HEK293T (cell line): ENCODE measurements around the gene RPL37.

ENCODE experiments used
- CTCF ChIA-PET: fragments of 350-600 bp; formaldehyde crosslinking; extraction: SDS; loops from one replicate; lab custom pipeline; 2021; ENCODE audit warnings: antibody characterized with exemption, inconsistent platforms; lab: Yijun Ruan, JAX
- POLR2A ChIA-PET: fragments of 350-600 bp; formaldehyde crosslinking; extraction: SDS; loops from one replicate; lab custom pipeline; 2020; ENCODE audit warnings: antibody characterized with exemption, inconsistent platforms; lab: Yijun Ruan, JAX
- DNase-seq: peaks from one replicate; pipeline ENCODE4 v3.0.0; 2012; ENCODE audit warnings: mixed read lengths; ENCODE audit errors: extremely low spot score
- ARNT ChIP-seq: fragments of 450-650 bp; IDR thresholded peaks from 2 replicates; pipeline ENCODE4 v1.6.1; 2017; ENCODE audit warnings: mild to moderate bottlenecking
- BHLHE40 ChIP-seq: fragments of 450-650 bp; IDR thresholded peaks from 2 replicates; pipeline ENCODE4 v1.6.1; 2016; ENCODE audit warnings: mild to moderate bottlenecking, moderate library complexity, borderline replicate concordance
- CTBP1 ChIP-seq: fragments of 450-650 bp; IDR thresholded peaks from 2 replicates; pipeline ENCODE4 v1.6.1; 2016; ENCODE audit warnings: borderline replicate concordance
- ELF4 ChIP-seq: fragments of 450-650 bp; IDR thresholded peaks from 2 replicates; pipeline ENCODE4 v1.6.1; 2017; ENCODE audit warnings: antibody characterized with exemption
- FOXA1 ChIP-seq: fragments of 450-650 bp; IDR thresholded peaks from 2 replicates; pipeline ENCODE4 v1.6.1; 2016; ENCODE audit warnings: mild to moderate bottlenecking
- FOXK2 ChIP-seq: fragments of 450-650 bp; IDR thresholded peaks from 2 replicates; pipeline ENCODE4 v1.6.1; 2016; ENCODE audit warnings: mild to moderate bottlenecking
- FOXM1 ChIP-seq: fragments of 450-650 bp; IDR thresholded peaks from 2 replicates; pipeline ENCODE4 v1.6.1; 2017; ENCODE audit warnings: mild to moderate bottlenecking, borderline replicate concordance
- HDGF ChIP-seq: fragments of 450-650 bp; IDR thresholded peaks from 2 replicates; pipeline ENCODE4 v1.6.1; 2017; ENCODE audit warnings: antibody characterized with exemption, borderline replicate concordance
- L3MBTL2 ChIP-seq: fragments of 450-650 bp; conservative IDR thresholded peaks from 2 replicates; pipeline ENCODE4 v1.6.1; 2016; ENCODE audit warnings: mild to moderate bottlenecking
- LEF1 ChIP-seq: fragments of 450-650 bp; IDR thresholded peaks from 2 replicates; pipeline ENCODE4 v1.6.1; 2017; ENCODE audit warnings: mild to moderate bottlenecking, borderline replicate concordance
- NFRKB ChIP-seq: fragments of 450-650 bp; IDR thresholded peaks from 2 replicates; pipeline ENCODE4 v1.6.1; 2016; ENCODE audit warnings: mild to moderate bottlenecking, moderate library complexity
- PKNOX1 ChIP-seq: fragments of 450-650 bp; IDR thresholded peaks from 2 replicates; pipeline ENCODE4 v1.6.1; 2016
- SP1 ChIP-seq: fragments of 450-650 bp; IDR thresholded peaks from 2 replicates; pipeline ENCODE4 v1.6.1; 2017
- SUZ12 ChIP-seq: fragments of 450-650 bp; IDR thresholded peaks from 2 replicates; pipeline ENCODE4 v1.6.1; 2016; ENCODE audit warnings: mild to moderate bottlenecking
- TARDBP ChIP-seq: fragments of 450-650 bp; IDR thresholded peaks from 2 replicates; pipeline ENCODE4 v1.6.1; 2016
- ZNF384 ChIP-seq: fragments of 450-650 bp; IDR thresholded peaks from 2 replicates; pipeline ENCODE4 v1.6.1; 2016

RPL37 gene

GRCh38 chr5:40780858-40781257, 54.2 kb downstream of the RPL37 start:
- TF ChIP-seq SP1: no peak
- no peak for TF ChIP-seq TARDBP
- TF ChIP-seq L3MBTL2: no peak
- TF ChIP-seq ARNT: no peak
- no peak for TF ChIP-seq HDGF
- TF ChIP-seq ZNF384: no peak
- no peak for TF ChIP-seq FOXK2
- no peak for TF ChIP-seq LEF1
- TF ChIP-seq ELF4: no peak
- no peak for TF ChIP-seq CTBP1
- TF ChIP-seq PKNOX1: no peak
- no peak for TF ChIP-seq SUZ12
- TF ChIP-seq NFRKB: no peak
- no peak for TF ChIP-seq FOXM1
- ChIA-PET POLR2A (no interaction called here), CTCF (no interaction called here)
- DNase-seq: no peak

- ChIA-PET CTCF (no interaction called here), POLR2A (no interaction called here)
- no peak for DNase-seq
- TF ChIP-seq FOXA1 (no peak), BHLHE40 (no peak), LEF1 (no peak), TARDBP (no peak), ELF4 (no peak), ARNT (no peak), FOXK2 (no peak), SUZ12 (no peak)
Observed at GRCh38 chr5:40780199-40780598, 54.8 kb downstream of the RPL37 start.

GRCh38 chr5:40779561-40779960, 55.5 kb downstream of the RPL37 start:
- ChIA-PET CTCF (no interaction called here), POLR2A (no interaction called here)
- TF ChIP-seq NFRKB (no peak), TARDBP (no peak)
- no peak for DNase-seq

- TF ChIP-seq ARNT: no peak
- TF ChIP-seq LEF1: no peak
- TF ChIP-seq PKNOX1: no peak
- no peak for TF ChIP-seq SP1
- TF ChIP-seq CTBP1: no peak
- TF ChIP-seq BHLHE40: no peak
- TF ChIP-seq SUZ12: no peak
- TF ChIP-seq FOXK2: no peak
- no peak for TF ChIP-seq ZNF384
- TF ChIP-seq TARDBP: no peak
- TF ChIP-seq FOXA1: no peak
- TF ChIP-seq FOXM1: no peak
- TF ChIP-seq ELF4: no peak
- TF ChIP-seq HDGF: no peak
- no peak for TF ChIP-seq NFRKB
- no peak for TF ChIP-seq L3MBTL2
- ChIA-PET CTCF (no interaction called here), POLR2A (interaction anchor here (1.5 kb wide), 1 partner anchor 13 kb away, joined by 3 read pairs; no protein-coding TSS in a partner anchor)
- no peak for DNase-seq
Observed at GRCh38 chr5:40778133-40778532, 56.9 kb downstream of the RPL37 start.

- TF ChIP-seq HDGF: no peak
- no peak for TF ChIP-seq FOXK2
- TF ChIP-seq NFRKB: no peak
- TF ChIP-seq FOXM1: no peak
- TF ChIP-seq SP1: no peak
- TF ChIP-seq ZNF384: no peak
- TF ChIP-seq SUZ12: no peak
- ChIA-PET POLR2A (no interaction called here), CTCF (no interaction called here)
- DNase-seq: no peak
Observed at GRCh38 chr5:40776658-40776977, 58.4 kb downstream of the RPL37 start.

GRCh38 chr5:40775846-40776657, 59.0 kb downstream of the RPL37 start:
- CTCF ChIA-PET: no interaction called here
- DNase-seq: no peak
- no peak for TF ChIP-seq ELF4
- TF ChIP-seq ZNF384: no peak
- no peak for TF ChIP-seq SP1
- no peak for TF ChIP-seq FOXK2
- TF ChIP-seq TARDBP: no peak
- TF ChIP-seq FOXM1: no peak
- TF ChIP-seq LEF1: no peak
- POLR2A ChIA-PET: interaction anchor here (1.0 kb wide), 1 partner anchor 59 kb away, joined by 4 read pairs; the partner anchor contains the start of gene RPL37
